Stimulated activated CD8-positive, alpha-beta memory T cell treated with anti-CD3 and anti-CD28 coated beads, Interleukin-15, amount 100 ng/mL, for 4 hours (primary cell): ENCODE measurements around the gene MCCC1.
"Not testable (repeated sequence)": the region's sequence is repeated elsewhere in the genome, so short reads cannot be mapped to it uniquely, and the experiment has no call there.

Experiments
- DNase-seq, 2 donors: peaks; one replicate each; pipeline ENCODE4 v3.0.0-alpha.2; 2020; ENCODE audit warnings: low read depth in 2 of 2

The MCCC1 gene

GRCh38 chr3:183099026-183099837 is at the start of gene MCCC1:
Gene MCCC1, minus strand, starts transcription at chr3:183099496. Its CDS starts 56 bp downstream, at chr3:183099440.
- DNase-seq: peak; percentile 95 to 97

- no peak for DNase-seq
These were observed 48.8 kb upstream of the MCCC1 start for GRCh38 chr3:183148056-183148455.

DNA sequence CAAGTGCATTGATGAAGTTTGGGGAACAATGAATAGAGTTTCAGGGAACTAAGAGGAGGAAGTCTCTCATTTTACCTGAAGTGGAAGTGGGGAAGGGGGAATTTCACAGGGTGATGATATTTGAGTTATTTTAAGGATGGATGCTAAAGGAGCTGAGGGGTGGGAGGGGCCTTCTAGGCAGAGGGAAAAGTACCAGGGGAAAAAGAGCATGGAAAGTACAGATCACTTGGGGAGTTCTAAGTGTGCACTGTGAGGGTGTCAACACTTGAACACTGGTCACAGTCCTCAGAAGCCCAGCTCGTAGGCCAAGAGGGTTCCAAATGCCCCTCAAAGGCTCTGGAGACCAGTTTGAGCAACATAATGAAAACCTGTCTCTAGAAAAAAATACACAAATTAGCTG is 45.1 kb upstream of the MCCC1 start:
- DNase-seq: no peak

DNA sequence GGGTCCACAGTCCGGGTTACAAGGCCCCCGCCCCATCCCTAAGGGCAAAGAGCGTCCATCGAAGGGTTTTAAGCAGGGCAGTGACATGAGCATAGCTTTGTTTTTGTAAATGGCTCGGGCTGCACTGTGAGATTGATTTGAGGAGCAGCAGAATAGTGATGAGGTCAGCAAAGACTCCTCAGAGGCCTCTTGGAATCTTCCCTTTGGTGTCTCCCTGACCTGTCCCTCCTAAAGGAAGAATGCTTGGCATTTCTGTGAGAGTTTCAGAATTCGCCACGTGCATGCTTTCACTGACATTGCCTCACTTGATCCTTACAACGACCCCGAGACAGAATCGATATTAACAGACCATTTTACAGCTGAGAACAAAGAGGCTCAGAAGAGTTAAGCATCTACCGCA is 42.9 kb upstream of the MCCC1 start:
- no peak for DNase-seq

DNA sequence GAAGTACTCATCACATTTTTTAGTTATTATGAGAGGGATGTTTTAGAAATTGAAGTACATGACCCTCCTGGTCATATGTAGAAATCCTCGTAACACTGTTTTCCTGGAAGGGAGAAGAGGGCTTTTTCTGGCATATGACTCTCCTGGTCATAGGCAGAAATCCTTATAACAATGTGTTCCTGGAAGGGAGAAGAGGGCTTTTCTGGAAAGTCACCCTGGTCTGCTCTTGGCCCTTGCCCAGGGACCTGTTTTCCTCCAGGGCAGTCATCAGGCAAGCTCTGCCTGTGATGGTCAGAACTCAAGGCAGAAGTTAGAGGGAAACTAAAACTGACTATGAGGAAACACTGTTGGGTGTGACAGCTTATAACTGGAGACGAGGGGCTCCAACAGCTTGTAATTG is 35.5 kb upstream of the MCCC1 start:
- DNase-seq: no peak

GRCh38 chr3:183132409-183132808 is 33.1 kb upstream of the MCCC1 start:
- no peak for DNase-seq

DNA sequence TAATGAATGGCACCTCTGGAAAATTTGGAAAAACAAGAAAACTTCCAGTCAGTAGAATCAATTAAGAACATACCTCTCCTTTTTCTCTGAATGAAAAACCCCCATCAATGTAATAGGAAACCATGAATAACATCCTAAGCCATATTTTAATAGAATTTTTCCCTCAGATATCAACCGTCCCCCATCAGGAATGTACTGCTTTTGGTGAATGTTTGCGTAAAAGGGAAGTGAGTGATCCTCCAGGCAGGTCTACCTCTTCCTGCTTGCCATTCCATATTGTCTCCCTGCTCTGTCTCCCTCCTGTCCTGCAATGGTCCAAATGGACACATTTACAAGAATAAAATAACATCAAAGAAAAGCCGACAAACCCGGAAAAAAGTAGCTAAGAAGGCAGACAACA is 32.4 kb upstream of the MCCC1 start:
- no peak for DNase-seq

DNA sequence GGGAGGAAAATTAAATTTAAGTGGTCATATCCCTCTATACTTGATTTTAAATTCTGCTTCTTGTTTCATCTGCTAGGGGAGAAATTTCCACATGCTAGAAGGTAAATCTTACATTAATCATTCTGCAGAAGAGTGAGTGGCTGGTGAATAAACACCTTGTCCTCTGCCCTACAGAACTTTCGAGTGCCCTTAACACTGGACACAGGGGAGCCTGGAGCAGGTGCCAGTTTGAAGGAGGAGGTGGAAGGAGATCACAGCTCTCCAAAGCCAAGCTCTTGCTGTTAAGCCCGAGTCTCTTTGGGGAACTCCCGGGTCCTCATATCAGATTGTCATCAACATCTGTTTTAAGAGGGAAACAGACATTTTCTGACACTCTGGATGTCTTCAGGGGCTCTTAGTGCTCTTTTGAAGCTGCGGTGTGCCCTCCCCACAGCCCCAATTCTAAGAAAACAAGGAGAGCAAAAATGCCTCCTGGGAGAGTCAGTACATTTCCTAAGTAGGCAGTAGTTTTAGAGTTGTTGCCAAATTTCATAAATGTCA is 32.0 kb upstream of the MCCC1 start:
- DNase-seq: no peak

- no peak for DNase-seq
These were observed 29.9 kb upstream of the MCCC1 start for GRCh38 chr3:183129243-183129642.

DNA sequence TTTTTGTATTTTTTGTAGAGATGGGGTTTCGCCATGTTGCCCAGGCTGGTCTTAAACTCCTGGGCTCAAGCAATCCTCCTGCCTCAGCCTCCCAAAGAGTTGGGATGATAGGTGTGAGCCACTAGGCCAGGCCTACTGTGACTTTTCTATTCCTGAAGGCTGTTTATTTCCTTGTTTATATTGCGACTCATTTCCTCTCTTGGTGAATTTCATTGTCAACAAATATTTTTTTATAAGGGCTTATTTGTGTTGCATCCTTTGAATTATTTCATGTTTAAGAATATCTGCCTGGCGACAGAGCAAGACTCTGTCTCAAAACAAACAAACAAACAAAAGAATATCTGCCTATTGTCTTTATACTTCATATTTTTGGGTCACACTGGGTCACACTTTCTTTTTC is 29.4 kb upstream of the MCCC1 start:
- no peak for DNase-seq

GRCh38 chr3:183123891-183124290 is 24.6 kb upstream of the MCCC1 start:
- no peak for DNase-seq

DNA sequence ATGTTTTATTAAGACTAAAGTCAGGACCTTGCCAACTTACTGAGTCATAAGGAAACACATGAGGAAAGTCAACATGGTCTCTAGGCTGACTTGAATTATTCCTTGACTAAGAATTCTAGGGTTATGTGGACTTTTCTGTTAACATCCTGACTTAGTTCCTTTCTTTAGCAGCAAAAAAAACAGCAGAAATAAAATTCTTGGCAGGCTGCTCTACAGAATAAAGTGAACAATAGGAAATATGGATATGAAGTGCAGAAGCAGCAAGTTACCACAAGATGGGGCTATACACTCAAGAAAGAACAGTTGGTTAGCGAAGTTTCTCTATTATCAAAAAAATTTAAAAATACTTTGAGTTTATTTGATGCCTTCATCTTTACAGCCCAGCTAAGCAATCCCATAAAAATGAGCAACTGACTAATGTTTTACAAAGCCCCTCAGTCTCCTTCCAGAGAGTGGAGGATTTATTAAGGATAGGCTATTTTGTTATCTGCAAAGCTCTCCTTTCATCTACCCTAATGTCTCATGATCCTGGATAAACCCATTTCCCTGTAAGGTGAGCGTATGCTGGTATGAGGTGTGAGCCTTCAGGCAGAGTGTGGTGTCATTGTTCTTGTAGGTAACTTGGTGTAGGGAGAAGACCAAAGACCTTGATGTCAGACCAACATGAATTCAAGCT is 23.1 kb upstream of the MCCC1 start:
- DNase-seq: no peak

DNA sequence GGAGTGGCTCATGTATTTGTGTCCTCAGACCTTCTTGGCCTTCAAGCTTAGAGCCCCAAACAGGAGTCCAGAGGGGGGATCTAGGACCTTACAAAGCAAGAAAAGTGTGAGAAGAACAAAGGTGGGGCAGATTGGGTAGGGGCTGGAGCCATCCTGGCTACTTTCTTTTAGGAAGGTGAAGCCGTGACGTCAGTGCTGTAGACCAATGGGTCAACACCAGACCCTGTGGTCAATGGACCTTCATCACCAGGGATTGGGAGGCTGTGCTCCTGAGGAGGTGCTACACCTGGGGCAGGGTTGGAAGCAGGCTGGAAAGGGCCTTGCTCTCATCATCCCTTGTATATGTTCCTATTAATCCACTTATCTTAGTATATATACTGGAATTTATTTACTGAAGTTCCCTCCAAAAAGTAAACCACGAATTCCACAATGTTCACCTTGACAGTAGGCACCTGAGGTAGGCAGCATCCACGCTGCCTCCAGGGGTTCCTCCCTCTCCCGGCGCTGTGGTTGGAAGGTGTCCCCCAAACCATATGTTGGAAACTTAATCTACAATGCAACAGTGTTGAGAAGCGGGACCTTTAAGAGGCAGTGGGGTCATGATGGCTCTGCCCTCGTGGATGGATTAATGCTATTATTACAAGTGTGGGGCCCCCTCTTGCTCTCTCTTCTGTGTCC is 21.4 kb upstream of the MCCC1 start:
- DNase-seq: no peak

GRCh38 chr3:183117056-183117455 is 17.8 kb upstream of the MCCC1 start:
- DNase-seq: no peak

- DNase-seq: peak; percentile 5 to 12
These were observed 16.8 kb upstream of the MCCC1 start for GRCh38 chr3:183116025-183116614.

GRCh38 chr3:183114384-183115178 is 15.3 kb upstream of the MCCC1 start:
- DNase-seq: no peak

GRCh38 chr3:183109847-183110246 is 10.6 kb upstream of the MCCC1 start:
- DNase-seq: not testable (repeated sequence)

- DNase-seq: no peak
These were observed 9.2 kb upstream of the MCCC1 start for GRCh38 chr3:183108470-183108869.

- DNase-seq: no peak
These were observed 8.7 kb upstream of the MCCC1 start for GRCh38 chr3:183108001-183108449.

DNA sequence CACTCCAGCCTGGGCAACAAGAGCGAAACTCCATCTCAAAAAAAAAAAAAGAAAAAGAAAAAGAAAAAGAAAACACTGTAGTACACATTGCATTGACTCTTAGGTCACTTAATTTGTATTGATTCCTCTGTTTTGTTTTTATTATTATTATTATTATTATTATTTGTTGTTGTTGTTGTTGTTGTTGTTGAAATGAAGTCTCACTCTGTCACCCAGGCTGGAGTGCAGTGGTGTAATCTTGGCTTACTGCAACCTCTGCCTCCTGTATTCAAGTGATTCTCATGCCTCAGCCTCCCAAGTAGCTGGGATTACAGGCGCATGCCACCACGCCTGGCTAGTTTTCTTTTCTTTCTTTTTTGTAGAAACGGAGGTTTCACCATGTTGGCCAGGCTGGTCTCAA is 8.1 kb upstream of the MCCC1 start:
- not testable (repeated sequence) for DNase-seq

DNA sequence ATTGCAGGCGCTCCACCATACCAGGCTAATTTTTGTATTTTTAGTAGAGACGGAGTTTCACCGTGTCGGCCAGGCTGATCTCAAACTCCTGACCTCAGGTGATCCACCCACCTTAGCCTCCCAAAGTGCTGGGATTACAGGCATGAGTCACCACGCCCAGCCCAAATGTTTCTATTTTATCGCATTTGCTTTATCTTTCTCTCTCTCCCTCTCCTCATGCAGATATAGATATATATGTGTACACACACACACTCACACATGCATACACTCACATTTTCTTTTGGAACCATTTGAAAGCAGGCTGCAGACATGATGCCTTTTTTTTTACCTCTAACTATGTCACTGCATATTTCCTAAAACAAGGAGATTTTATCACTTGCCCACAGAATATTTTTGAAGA is 7.3 kb upstream of the MCCC1 start:
- DNase-seq: no peak
